MM.1S (cell line): Measurements from ENCODE around the gene RPS6KC1.

Source experiments
- DNase-seq: peaks from one replicate; pipeline ENCODE4 v3.0.0-alpha.2; 2015
- H2AFZ ChIP-seq: fragments of 300-600 bp; sonication (generic); 2 replicates; pipeline ENCODE4 v1.6.0; 2016; ENCODE audit warnings: antibody characterized with exemption, low read length
- H3F3A ChIP-seq: fragments of 300-600 bp; sonication (generic); 2 replicates; pipeline ENCODE4 v1.6.1; 2016; ENCODE audit warnings: mild to moderate bottlenecking, antibody characterized with exemption, low read length, moderate library complexity, mixed read lengths; ENCODE audit not compliant: insufficient read depth
- H3K27ac ChIP-seq: fragments of 300-600 bp; sonication (generic); 2 replicates; pipeline ENCODE4 v1.5.1; 2016; ENCODE audit warnings: mild to moderate bottlenecking, low read length
- H3K27me3 ChIP-seq: fragments of 300-600 bp; sonication (generic); replicated peaks from 2 replicates; pipeline ENCODE4 v1.6.0; 2016; ENCODE audit warnings: low read length; ENCODE audit not compliant: insufficient read depth
- H3K36me3 ChIP-seq: fragments of 300-600 bp; sonication (generic); replicated peaks from 2 replicates; pipeline ENCODE4 v1.6.1; 2016; ENCODE audit warnings: mild to moderate bottlenecking, low read length, mixed read lengths; ENCODE audit not compliant: insufficient read depth
- H3K4me1 ChIP-seq: fragments of 300-600 bp; sonication (generic); 2 replicates; pipeline ENCODE4 v1.6.1; 2016; ENCODE audit warnings: low read length, mixed read lengths
- H3K4me2 ChIP-seq: fragments of 300-600 bp; sonication (generic); 2 replicates; pipeline ENCODE4 v1.6.0; 2016; ENCODE audit warnings: low read depth, low read length
- H3K4me3 ChIP-seq: fragments of 300-600 bp; sonication (generic); 2 replicates; pipeline ENCODE4 v1.5.1; 2016; ENCODE audit warnings: low read length, mixed read lengths
- H3K79me2 ChIP-seq: fragments of 300-600 bp; sonication (generic); 2 replicates; pipeline ENCODE4 v1.6.1; 2016; ENCODE audit warnings: mixed run types, low read length, mixed read lengths
- H3K9ac ChIP-seq: fragments of 300-600 bp; sonication (generic); 2 replicates; pipeline ENCODE4 v1.6.1; 2016; ENCODE audit warnings: low read length, mixed read lengths
- H3K9me2 ChIP-seq: fragments of 300-600 bp; sonication (generic); replicated peaks from 2 replicates; pipeline ENCODE4 v1.6.1; 2016; ENCODE audit warnings: mild to moderate bottlenecking, low read length, mixed read lengths; ENCODE audit not compliant: insufficient read depth
- H3K9me3 ChIP-seq: fragments of 300-600 bp; sonication (generic); replicated peaks from 2 replicates; pipeline ENCODE4 v1.6.1; 2016; ENCODE audit warnings: mild to moderate bottlenecking, low read length, mixed read lengths; ENCODE audit not compliant: insufficient read depth
- H4K20me1 ChIP-seq: fragments of 300-600 bp; sonication (generic); 2 replicates; pipeline ENCODE4 v1.6.1; 2016; ENCODE audit warnings: mild to moderate bottlenecking, low read length, moderate library complexity, mixed read lengths; ENCODE audit not compliant: insufficient read depth
- CTCF ChIP-seq: fragments of 300-600 bp; sonication (generic); IDR thresholded peaks from 2 replicates; pipeline ENCODE4 v1.5.1; 2016; ENCODE audit warnings: antibody characterized with exemption, low read length, mixed read lengths
- EZH2 ChIP-seq: fragments of 300-600 bp; sonication (generic); optimal IDR thresholded peaks from 2 replicates; pipeline ENCODE3; 2017; ENCODE audit warnings: low read depth, mild to moderate bottlenecking, antibody characterized with exemption, low read length, mixed read lengths
- EZH2phosphoT487 ChIP-seq: fragments of 300-600 bp; sonication (generic); IDR thresholded peaks from 2 replicates; pipeline ENCODE4 v1.6.1; 2018; ENCODE audit warnings: antibody characterized with exemption, low read length

RPS6KC1 gene

DNA sequence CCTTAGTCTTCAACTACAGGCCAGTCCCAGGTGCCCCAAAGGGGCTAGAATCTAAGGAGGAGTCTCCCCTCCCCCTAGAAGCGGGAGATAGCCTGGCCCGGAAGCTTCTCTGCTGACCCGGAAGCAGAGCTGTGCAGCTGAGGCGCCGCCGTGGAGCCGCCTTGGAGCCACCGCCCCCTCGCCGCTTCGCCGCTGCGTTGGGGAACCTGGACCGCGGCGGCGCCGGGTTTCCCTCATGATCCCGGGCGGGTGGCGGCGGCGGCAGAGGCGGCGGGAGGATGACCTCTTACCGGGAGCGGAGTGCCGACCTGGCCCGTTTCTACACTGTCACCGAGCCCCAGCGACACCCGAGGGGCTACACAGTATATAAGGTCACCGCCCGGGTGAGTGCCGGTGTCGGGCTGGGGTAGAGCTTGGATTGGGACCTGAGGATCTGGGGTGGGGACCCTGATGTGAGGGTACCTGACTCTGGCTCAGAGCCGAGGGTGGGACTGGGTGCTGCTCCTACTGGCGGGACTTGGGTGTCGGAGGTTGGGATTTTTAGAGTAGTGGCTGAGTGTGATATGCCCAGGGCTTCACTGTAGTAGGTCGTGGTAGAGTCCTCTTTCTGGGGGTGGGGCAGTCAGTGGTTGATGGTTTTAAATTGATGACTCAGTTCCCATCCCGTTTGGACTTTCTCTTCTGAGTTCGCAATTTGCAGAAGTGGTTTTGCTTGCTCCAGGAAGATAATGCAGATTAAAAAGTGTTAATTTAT, at the start of gene RPS6KC1:
Gene RPS6KC1 (plus strand): TSS at position 115 of the 754 bp plus-strand sequence. CDS start 164 bp downstream, at position 279.
- Histone ChIP-seq H3K36me3 (no peaks in the 10 kb centered on the region), H3K9me3 (no peaks in the 10 kb centered on the region), H3K9me2 (no peaks in the 10 kb centered on the region), H3K9ac (peak within 1 kb of the TSS; percentile 67), H3K4me3 (peak within 1 kb of the TSS; percentile 77), H3K27me3 (no peaks in the 10 kb centered on the region), H3K4me2 (peak within 1 kb of the TSS; percentile 69), H3K27ac (peak within 1 kb of the TSS; percentile 57; the same call in 1 of the 2 replicates), H3F3A (peaks cover 18% of the 10 kb centered on the region), H3K4me1 (peaks cover 18% of the 10 kb centered on the region), H2AFZ (peak within 1 kb of the TSS; percentile 100), H3K79me2 (peaks cover 47% of the 10 kb centered on the region), H4K20me1 (no peaks in the 10 kb centered on the region)
- DNase-seq: peak; percentile 88
- TF ChIP-seq EZH2phosphoT487: no peak
- no peak for TF ChIP-seq CTCF
- TF ChIP-seq EZH2: no peak

DNA sequence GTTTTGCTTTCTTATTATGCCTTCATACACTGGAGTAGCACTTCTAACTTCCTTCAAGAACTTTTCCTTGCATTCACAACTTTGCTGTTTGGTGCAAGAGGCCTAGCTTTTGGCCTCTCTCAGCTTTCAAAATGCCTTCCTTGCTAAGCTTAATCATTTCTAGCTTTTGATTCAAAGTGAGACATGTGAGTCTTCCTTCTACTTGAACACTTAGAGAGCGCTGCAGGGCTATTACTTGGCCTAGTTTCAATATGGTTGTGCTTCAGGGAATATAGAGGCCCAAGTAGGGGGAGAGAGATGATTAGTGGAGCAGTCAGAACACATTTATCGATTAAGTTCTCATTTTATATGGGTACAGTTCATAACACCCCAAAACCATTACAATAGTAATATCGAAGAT, 47.8 kb upstream of the RPS6KC1 start:
- no peaks in the 10 kb centered on the region for H3F3A ChIP-seq
- H3K36me3 ChIP-seq: peaks cover 6% of the 10 kb centered on the region; the same call in 1 of the 2 replicates
- DNase-seq: no peak
- H3K9me2 ChIP-seq: no peaks in the 10 kb centered on the region
- H3K9ac ChIP-seq: no peak overlapping the region
- H3K4me2 ChIP-seq: no peak overlapping the region
- no peaks in the 10 kb centered on the region for H3K79me2 ChIP-seq
- TF ChIP-seq CTCF (no peak), EZH2 (no peak), EZH2phosphoT487 (no peak)
- H3K27me3 ChIP-seq: no peaks in the 10 kb centered on the region
- H3K27ac ChIP-seq: no peak overlapping the region
- no peaks in the 10 kb centered on the region for H4K20me1 ChIP-seq
- H3K4me1 ChIP-seq: peaks cover 2% of the 10 kb centered on the region
- no peak overlapping the region for H2AFZ ChIP-seq
- H3K4me3 ChIP-seq: no peak overlapping the region
- H3K9me3 ChIP-seq: no peaks in the 10 kb centered on the region

DNA sequence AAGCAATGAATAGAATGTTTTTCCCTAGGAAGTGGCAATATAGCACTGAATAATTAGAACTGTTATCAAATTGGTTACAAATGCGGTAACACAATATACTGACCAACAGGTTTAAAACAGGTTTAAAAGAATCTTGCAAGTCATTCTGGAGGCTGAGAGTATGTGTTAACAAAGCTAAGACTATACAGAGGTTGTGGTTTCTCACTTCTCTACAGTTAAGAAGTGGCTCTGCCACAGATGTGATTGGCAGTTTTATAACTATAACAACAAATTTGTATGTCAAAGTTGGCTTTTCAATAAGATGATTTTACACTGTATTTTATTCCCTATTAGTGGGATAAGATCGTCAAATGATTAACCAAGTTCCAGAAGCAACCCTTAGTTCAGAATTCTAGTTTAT, 42.5 kb upstream of the RPS6KC1 start:
- peaks cover 6% of the 10 kb centered on the region; the same call in 1 of the 2 replicates for H3K36me3 ChIP-seq
- peak overlapping the region; percentile 20; the same call in 1 of the 2 replicates for H3K4me2 ChIP-seq
- H3K27me3 ChIP-seq: no peaks in the 10 kb centered on the region
- TF ChIP-seq EZH2 (no peak), EZH2phosphoT487 (no peak)
- no peak overlapping the region for H2AFZ ChIP-seq
- peak; percentile 65 for DNase-seq
- H3K9ac ChIP-seq: no peak overlapping the region
- no peaks in the 10 kb centered on the region for H3K9me2 ChIP-seq
- H3F3A ChIP-seq: no peaks in the 10 kb centered on the region
- peaks cover 12% of the 10 kb centered on the region for H3K4me1 ChIP-seq
- H4K20me1 ChIP-seq: no peaks in the 10 kb centered on the region
- H3K27ac ChIP-seq: peak overlapping the region; percentile 4; the same call in 1 of the 2 replicates
- H3K4me3 ChIP-seq: no peak overlapping the region
- peaks cover 29% of the 10 kb centered on the region for H3K79me2 ChIP-seq
- H3K9me3 ChIP-seq: no peaks in the 10 kb centered on the region

DNA sequence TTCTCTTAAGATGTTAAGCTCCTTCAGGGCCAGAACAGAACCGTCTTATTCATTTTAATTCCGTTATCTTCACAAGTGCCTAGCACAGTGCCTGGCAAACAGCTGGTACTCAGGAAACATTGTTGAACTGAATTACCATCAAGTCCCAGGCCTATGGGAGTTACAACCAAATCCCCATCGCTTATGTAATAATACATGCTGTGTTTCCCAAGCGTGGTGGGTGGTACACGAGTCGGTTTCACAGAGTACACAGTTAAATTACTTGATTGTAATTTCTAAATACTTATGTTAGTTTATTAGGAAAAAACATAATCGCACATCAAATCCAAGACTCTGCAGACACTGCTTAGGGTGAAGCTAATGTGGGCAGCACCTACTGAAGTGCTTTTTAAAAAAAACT, 36.4 kb upstream of the RPS6KC1 start:
- H3F3A ChIP-seq: peaks cover 3% of the 10 kb centered on the region; the same call in 1 of the 2 replicates
- peak overlapping the region; percentile 69 for H2AFZ ChIP-seq
- no peaks in the 10 kb centered on the region for H3K36me3 ChIP-seq

More for the DNA sequence above, 36.4 kb upstream of the RPS6KC1 start:
- Histone ChIP-seq H4K20me1 (no peaks in the 10 kb centered on the region), H3K9ac (peak overlapping the region; percentile 74), H3K79me2 (peaks cover 45% of the 10 kb centered on the region), H3K4me1 (peaks cover 3% of the 10 kb centered on the region; the same call in 1 of the 2 replicates), H3K9me3 (no peaks in the 10 kb centered on the region), H3K4me3 (peak overlapping the region; percentile 80), H3K27me3 (no peaks in the 10 kb centered on the region), H3K27ac (peak overlapping the region; percentile 67; the same call in 1 of the 2 replicates), H3K4me2 (peak overlapping the region; percentile 46), H3K9me2 (no peaks in the 10 kb centered on the region)
- TF ChIP-seq EZH2phosphoT487 (no peak), CTCF (no peak), EZH2 (no peak)
- no peak for DNase-seq
